ENCODE data around the gene MFN1. TPM values are rescaled to one million over a fixed set of nuclear protein-coding genes. Genes with fewer than 3 reads are reported as not detected.
A peak's percentile ranks its signal among the peaks of the same experiment; 100 is the strongest.

MFN1 gene
- total and polyA plus RNA-seq, 2 of the 13 experiments (the other 11 are each of a cell fraction or from before 2014, with no cell fraction given), result 25.2 to 37.5 TPM

DNA sequence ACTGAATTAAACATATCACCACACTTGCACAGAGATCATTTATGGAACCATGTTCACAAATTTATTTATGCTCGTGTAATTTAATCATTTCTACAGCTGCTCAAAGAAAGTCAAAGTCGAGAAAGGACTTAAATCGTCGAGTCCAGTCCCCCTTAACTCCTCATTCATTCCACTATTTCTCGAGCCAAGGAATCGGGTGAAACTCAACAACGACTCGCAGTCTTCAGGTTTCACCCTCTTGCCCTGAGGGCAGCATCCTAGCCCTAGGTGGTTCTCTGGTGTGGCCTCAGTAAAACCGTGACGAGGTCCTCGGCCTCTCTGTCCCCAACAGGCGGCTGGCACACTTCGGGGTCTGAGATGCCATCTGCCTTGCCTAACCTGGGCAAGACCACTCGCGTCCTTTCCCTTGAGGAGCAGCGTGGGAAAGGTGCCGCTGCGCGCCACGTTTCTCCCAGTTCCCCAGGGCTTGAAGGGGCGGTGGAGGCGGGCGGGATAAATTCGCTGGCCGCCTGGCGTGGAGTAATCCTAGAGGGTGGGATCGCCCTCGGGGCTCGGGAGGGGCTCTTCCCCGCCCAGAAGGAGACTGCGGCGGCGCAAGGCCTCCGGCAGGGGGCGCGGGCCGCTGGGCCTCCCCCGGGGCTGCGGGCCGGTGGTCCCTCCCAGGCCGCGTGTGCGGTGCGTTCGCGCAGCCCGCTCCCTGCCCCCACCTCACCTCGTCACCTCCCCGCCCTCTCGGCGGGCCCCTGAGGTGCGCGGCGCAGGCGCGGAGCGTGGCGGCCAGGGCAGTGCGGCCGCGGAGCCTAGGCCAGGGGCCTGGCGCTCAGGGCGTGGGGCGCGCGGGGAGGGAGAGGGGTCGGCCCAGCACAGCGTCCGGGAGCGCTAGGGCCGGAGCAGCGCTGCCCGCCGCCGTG, 25.0 kb upstream of the MFN1 start, which contains the start of gene ZNF639 (continued):
- TF ChIP-seq RNF219 (CRISPR knock-in tag; IDR thresholded peaks at IDR 0.05) (0 out of 2 replicates have a peak, but pooled peaks have one; percentile 35), NFKBIZ (CRISPR knock-in tag; IDR thresholded peaks at IDR 0.05) (no peak), CREM (IDR thresholded peaks at IDR 0.05) (no peak), CREM (CRISPR knock-in tag; IDR thresholded peaks at IDR 0.05) (no peak), ADNP (CRISPR knock-in tag; IDR thresholded peaks at IDR 0.05) (no peak; the same call in 1 of the 2 replicates), MBNL3 (CRISPR knock-in tag; conservative IDR thresholded peaks at IDR 0.05) (no peak), AHDC1 (CRISPR knock-in tag; IDR thresholded peaks at IDR 0.05; ENCODE audit: borderline replicate concordance) (no peak), ZSCAN21 (CRISPR knock-in tag; IDR thresholded peaks at IDR 0.05; ENCODE audit: borderline replicate concordance) (peak; percentile 91), HNRNPL (IDR thresholded peaks at IDR 0.05; ENCODE audit: low read depth, low read length) (0 out of 2 replicates have a peak, but pooled peaks have one; percentile 74), ISL2 (CRISPR knock-in tag; IDR thresholded peaks at IDR 0.05) (no peak; the same call in none of the 2 replicates), FUBP1 (CRISPR knock-in tag; IDR thresholded peaks at IDR 0.05; ENCODE audit: borderline replicate concordance) (0 out of 2 replicates have a peak, but pooled peaks have one; percentile 72), ZNF678 (CRISPR knock-in tag; IDR thresholded peaks at IDR 0.05) (no peak; the same call in 1 of the 2 replicates)
- TF ChIP-seq, protein P1, sequence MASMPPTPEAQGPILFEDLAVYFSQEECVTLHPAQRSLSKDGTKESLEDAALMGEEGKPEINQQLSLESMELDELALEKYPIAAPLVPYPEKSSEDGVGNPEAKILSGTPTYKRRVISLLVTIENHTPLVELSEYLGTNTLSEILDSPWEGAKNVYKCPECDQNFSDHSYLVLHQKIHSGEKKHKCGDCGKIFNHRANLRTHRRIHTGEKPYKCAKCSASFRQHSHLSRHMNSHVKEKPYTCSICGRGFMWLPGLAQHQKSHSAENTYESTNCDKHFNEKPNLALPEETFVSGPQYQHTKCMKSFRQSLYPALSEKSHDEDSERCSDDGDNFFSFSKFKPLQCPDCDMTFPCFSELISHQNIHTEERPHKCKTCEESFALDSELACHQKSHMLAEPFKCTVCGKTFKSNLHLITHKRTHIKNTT (CRISPR knock-in tag; IDR thresholded peaks at IDR 0.05), result no peak
- TF ChIP-seq, protein P2, sequence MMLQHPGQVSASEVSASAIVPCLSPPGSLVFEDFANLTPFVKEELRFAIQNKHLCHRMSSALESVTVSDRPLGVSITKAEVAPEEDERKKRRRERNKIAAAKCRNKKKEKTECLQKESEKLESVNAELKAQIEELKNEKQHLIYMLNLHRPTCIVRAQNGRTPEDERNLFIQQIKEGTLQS (CRISPR knock-in tag; IDR thresholded peaks at IDR 0.05), result no peak
- TF ChIP-seq, protein P3, sequence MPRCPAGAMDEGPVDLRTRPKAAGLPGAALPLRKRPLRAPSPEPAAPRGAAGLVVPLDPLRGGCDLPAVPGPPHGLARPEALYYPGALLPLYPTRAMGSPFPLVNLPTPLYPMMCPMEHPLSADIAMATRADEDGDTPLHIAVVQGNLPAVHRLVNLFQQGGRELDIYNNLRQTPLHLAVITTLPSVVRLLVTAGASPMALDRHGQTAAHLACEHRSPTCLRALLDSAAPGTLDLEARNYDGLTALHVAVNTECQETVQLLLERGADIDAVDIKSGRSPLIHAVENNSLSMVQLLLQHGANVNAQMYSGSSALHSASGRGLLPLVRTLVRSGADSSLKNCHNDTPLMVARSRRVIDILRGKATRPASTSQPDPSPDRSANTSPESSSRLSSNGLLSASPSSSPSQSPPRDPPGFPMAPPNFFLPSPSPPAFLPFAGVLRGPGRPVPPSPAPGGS (CRISPR knock-in tag; IDR thresholded peaks at IDR 0.05), result 0 out of 2 replicates have a peak, but pooled peaks have one; percentile 24
